HepG2 (cell line): Measurements from ENCODE around the gene RUVBL1. TPM values are rescaled to one million over a fixed set of nuclear protein-coding genes. Genes with fewer than 3 reads are reported as not detected.

ENCODE experiments used
- CC2D1A ChIP-seq: sonication (generic); formaldehyde crosslinking; IDR thresholded peaks from 2 replicates; pipeline ENCODE4 v1.8.1; 2023; ENCODE audit warnings: mild to moderate bottlenecking, missing genetic modification reagents
- CREB1 ChIP-seq, 2 experiments: fragments of 450-650 bp in 1 of 2; IDR thresholded peaks; 2 replicates each; pipeline ENCODE4 v1.6.1; 2016 to 2017; ENCODE audit warnings: control low read depth in 1 of 2, mild to moderate bottlenecking in 1 of 2, missing compliant biosample characterization in 1 of 2, missing genetic modification characterization in 1 of 2
- JUNB ChIP-seq: sonication (generic); formaldehyde crosslinking; IDR thresholded peaks from 2 replicates; pipeline ENCODE4 v1.8.0; 2022; ENCODE audit warnings: missing genetic modification reagents, mild to moderate bottlenecking, borderline replicate concordance
- RARA ChIP-seq: IDR thresholded peaks from 2 replicates; pipeline ENCODE4 v1.6.1; 2016; ENCODE audit warnings: missing genetic modification reagents, missing compliant biosample characterization
- TCF7 ChIP-seq: sonication (generic); IDR thresholded peaks from 2 replicates; pipeline ENCODE4 v1.6.1; 2016; ENCODE audit warnings: antibody characterized with exemption, low read depth
- ZNF616 ChIP-seq: sonication (generic); formaldehyde crosslinking; IDR thresholded peaks from 2 replicates; pipeline ENCODE4 v1.5.0; 2020; ENCODE audit warnings: low read depth, mild to moderate bottlenecking, missing genetic modification reagents
- ZNF674 ChIP-seq: sonication (generic); formaldehyde crosslinking; IDR thresholded peaks from 2 replicates; pipeline ENCODE4 v1.5.0; 2020; ENCODE audit warnings: low read depth, mild to moderate bottlenecking, missing genetic modification reagents
- ZNF766 ChIP-seq: sonication (generic); formaldehyde crosslinking; IDR thresholded peaks from 2 replicates; pipeline ENCODE4 v1.5.0; 2020; ENCODE audit warnings: missing genetic modification reagents, borderline replicate concordance
- polyA plus RNA-seq, 8 experiments: library from polyadenylated mRNA; depleted of rRNA in 3 of 8; stranded (reverse) in 7 of 8; unstranded in 1 of 8; fragments of >200 nt; fragmentation: Illumina TruSeq in 4 of 8; extraction: Trizol in 4 of 8; gene quantifications; 2 replicates each; pipeline versions ENCODE4 v1.2.1 to v1.2.3, GENCODE V29; 2011 to 2016; ENCODE audit warnings: low read depth in 4 of 8, missing spikeins in 1 of 8, mixed read lengths in 1 of 8; ENCODE audit not compliant: insufficient read depth in 1 of 8
- total RNA-seq, 5 experiments: library from RNA; depleted of rRNA; stranded (reverse); fragments of >200 nt; fragmentation: Illumina TruSeq; extraction: Trizol; gene quantifications; 2 replicates each; pipeline ENCODE4 v1.2.3, GENCODE V29; 2016; ENCODE audit warnings: low read depth in 1 of 5
- TF ChIP-seq, protein P1 (sequence below): sonication (generic); formaldehyde crosslinking; IDR thresholded peaks from 2 replicates; pipeline ENCODE4 v1.4.0; 2020; ENCODE audit warnings: missing genetic modification reagents
- TF ChIP-seq, protein P2 (sequence below): sonication (generic); formaldehyde crosslinking; IDR thresholded peaks from 2 replicates; pipeline ENCODE4 v1.5.0; 2020; ENCODE audit warnings: missing genetic modification reagents
- TF ChIP-seq, protein P3 (sequence below): sonication (generic); formaldehyde crosslinking; IDR thresholded peaks from 2 replicates; pipeline ENCODE4 v1.4.0; 2020; ENCODE audit warnings: low read depth, mild to moderate bottlenecking, missing genetic modification reagents
- TF ChIP-seq, protein P4 (sequence below): sonication (generic); formaldehyde crosslinking; IDR thresholded peaks from 2 replicates; pipeline ENCODE4 v1.4.0; 2020; ENCODE audit warnings: missing genetic modification reagents
- TF ChIP-seq, protein P5 (sequence below): sonication (generic); formaldehyde crosslinking; IDR thresholded peaks from 2 replicates; pipeline ENCODE4 v1.9.0; 2021; ENCODE audit warnings: missing genetic modification reagents, mild to moderate bottlenecking, borderline replicate concordance
- TF ChIP-seq, protein P6 (sequence below): sonication (generic); formaldehyde crosslinking; IDR thresholded peaks from 2 replicates; pipeline ENCODE4 v1.5.0; 2020; ENCODE audit warnings: missing genetic modification reagents, mild to moderate bottlenecking, borderline replicate concordance
- TF ChIP-seq, protein P7 (sequence below): sonication (generic); formaldehyde crosslinking; IDR thresholded peaks from 2 replicates; pipeline ENCODE4 v1.5.0; 2020; ENCODE audit warnings: missing genetic modification reagents
- TF ChIP-seq, protein P8 (sequence below): sonication (generic); formaldehyde crosslinking; IDR thresholded peaks from 2 replicates; pipeline ENCODE4 v1.5.1; 2020; ENCODE audit warnings: missing genetic modification reagents, mild to moderate bottlenecking, borderline replicate concordance

Gene RUVBL1
- total and polyA plus RNA-seq, 2 of the 13 experiments (the other 11 are each of a cell fraction or from before 2014, with no cell fraction given): 32.7 to 86.3 TPM

DNA sequence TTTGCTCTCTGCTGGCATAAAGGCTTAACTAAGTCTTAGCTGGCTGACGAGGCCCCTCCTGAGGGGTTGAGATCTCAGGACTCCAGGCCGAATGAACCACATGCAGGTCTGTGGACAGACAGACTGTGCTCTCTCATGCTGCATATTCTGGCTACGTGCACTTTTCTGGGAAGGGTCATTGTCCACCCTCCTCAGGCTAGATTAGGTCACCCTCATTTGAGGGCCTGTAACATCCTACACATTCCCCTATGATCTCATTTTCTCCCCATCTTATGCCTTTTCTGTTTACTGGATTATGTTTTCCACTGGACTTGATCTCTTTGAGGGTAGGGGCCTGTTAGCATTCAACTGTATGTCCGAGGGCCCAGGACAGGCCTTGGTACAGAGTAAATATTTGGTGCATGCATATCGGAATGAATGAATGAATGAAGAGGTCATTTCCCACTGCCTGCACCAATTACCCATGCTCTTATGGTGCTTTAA, 43.4 kb upstream of the RUVBL1 start (continued):
- TF ChIP-seq, protein P1, sequence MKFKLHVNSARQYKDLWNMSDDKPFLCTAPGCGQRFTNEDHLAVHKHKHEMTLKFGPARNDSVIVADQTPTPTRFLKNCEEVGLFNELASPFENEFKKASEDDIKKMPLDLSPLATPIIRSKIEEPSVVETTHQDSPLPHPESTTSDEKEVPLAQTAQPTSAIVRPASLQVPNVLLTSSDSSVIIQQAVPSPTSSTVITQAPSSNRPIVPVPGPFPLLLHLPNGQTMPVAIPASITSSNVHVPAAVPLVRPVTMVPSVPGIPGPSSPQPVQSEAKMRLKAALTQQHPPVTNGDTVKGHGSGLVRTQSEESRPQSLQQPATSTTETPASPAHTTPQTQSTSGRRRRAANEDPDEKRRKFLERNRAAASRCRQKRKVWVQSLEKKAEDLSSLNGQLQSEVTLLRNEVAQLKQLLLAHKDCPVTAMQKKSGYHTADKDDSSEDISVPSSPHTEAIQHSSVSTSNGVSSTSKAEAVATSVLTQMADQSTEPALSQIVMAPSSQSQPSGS (CRISPR knock-in tag): no peak
- TF ChIP-seq TCF7 (no peak), CC2D1A (CRISPR knock-in tag) (no peak), ZNF616 (CRISPR knock-in tag) (no peak), ZNF766 (CRISPR knock-in tag) (no peak), ZNF674 (no peak), CREB1 (IDR thresholded peaks at IDR 0.05) (no peak), CREB1 (CRISPR knock-in tag; IDR thresholded peaks at IDR 0.05) (no peak), RARA (peak; percentile 62), JUNB (CRISPR knock-in tag) (no peak)
- TF ChIP-seq, protein P2, sequence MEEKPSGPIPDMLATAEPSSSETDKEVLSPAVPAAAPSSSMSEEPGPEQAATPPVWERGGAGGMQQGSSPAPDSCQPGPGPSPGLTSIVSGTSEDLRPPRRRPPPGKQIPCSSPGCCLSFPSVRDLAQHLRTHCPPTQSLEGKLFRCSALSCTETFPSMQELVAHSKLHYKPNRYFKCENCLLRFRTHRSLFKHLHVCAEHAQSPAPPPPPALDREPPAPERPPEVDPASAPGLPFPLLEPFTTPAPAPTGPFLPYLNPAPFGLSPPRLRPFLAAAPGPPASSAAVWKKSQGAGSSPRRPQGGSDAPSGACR (CRISPR knock-in tag): 0 out of 2 replicates have a peak, but pooled peaks have one; percentile 39
- TF ChIP-seq, protein P3, sequence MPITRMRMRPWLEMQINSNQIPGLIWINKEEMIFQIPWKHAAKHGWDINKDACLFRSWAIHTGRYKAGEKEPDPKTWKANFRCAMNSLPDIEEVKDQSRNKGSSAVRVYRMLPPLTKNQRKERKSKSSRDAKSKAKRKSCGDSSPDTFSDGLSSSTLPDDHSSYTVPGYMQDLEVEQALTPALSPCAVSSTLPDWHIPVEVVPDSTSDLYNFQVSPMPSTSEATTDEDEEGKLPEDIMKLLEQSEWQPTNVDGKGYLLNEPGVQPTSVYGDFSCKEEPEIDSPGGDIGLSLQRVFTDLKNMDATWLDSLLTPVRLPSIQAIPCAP (CRISPR knock-in tag): no peak
- TF ChIP-seq, protein P4, sequence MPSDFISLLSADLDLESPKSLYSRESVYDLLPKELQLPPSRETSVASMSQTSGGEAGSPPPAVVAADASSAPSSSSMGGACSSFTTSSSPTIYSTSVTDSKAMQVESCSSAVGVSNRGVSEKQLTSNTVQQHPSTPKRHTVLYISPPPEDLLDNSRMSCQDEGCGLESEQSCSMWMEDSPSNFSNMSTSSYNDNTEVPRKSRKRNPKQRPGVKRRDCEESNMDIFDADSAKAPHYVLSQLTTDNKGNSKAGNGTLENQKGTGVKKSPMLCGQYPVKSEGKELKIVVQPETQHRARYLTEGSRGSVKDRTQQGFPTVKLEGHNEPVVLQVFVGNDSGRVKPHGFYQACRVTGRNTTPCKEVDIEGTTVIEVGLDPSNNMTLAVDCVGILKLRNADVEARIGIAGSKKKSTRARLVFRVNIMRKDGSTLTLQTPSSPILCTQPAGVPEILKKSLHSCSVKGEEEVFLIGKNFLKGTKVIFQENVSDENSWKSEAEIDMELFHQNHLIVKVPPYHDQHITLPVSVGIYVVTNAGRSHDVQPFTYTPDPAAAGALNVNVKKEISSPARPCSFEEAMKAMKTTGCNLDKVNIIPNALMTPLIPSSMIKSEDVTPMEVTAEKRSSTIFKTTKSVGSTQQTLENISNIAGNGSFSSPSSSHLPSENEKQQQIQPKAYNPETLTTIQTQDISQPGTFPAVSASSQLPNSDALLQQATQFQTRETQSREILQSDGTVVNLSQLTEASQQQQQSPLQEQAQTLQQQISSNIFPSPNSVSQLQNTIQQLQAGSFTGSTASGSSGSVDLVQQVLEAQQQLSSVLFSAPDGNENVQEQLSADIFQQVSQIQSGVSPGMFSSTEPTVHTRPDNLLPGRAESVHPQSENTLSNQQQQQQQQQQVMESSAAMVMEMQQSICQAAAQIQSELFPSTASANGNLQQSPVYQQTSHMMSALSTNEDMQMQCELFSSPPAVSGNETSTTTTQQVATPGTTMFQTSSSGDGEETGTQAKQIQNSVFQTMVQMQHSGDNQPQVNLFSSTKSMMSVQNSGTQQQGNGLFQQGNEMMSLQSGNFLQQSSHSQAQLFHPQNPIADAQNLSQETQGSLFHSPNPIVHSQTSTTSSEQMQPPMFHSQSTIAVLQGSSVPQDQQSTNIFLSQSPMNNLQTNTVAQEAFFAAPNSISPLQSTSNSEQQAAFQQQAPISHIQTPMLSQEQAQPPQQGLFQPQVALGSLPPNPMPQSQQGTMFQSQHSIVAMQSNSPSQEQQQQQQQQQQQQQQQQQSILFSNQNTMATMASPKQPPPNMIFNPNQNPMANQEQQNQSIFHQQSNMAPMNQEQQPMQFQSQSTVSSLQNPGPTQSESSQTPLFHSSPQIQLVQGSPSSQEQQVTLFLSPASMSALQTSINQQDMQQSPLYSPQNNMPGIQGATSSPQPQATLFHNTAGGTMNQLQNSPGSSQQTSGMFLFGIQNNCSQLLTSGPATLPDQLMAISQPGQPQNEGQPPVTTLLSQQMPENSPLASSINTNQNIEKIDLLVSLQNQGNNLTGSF (CRISPR knock-in tag): no peak
- TF ChIP-seq, protein P5, sequence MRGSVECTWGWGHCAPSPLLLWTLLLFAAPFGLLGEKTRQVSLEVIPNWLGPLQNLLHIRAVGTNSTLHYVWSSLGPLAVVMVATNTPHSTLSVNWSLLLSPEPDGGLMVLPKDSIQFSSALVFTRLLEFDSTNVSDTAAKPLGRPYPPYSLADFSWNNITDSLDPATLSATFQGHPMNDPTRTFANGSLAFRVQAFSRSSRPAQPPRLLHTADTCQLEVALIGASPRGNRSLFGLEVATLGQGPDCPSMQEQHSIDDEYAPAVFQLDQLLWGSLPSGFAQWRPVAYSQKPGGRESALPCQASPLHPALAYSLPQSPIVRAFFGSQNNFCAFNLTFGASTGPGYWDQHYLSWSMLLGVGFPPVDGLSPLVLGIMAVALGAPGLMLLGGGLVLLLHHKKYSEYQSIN: no peak
- TF ChIP-seq, protein P6, sequence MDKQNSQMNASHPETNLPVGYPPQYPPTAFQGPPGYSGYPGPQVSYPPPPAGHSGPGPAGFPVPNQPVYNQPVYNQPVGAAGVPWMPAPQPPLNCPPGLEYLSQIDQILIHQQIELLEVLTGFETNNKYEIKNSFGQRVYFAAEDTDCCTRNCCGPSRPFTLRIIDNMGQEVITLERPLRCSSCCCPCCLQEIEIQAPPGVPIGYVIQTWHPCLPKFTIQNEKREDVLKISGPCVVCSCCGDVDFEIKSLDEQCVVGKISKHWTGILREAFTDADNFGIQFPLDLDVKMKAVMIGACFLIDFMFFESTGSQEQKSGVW (CRISPR knock-in tag): no peak
- TF ChIP-seq, protein P7, sequence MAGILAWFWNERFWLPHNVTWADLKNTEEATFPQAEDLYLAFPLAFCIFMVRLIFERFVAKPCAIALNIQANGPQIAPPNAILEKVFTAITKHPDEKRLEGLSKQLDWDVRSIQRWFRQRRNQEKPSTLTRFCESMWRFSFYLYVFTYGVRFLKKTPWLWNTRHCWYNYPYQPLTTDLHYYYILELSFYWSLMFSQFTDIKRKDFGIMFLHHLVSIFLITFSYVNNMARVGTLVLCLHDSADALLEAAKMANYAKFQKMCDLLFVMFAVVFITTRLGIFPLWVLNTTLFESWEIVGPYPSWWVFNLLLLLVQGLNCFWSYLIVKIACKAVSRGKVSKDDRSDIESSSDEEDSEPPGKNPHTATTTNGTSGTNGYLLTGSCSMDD (CRISPR knock-in tag): no peak
- TF ChIP-seq, protein P8, sequence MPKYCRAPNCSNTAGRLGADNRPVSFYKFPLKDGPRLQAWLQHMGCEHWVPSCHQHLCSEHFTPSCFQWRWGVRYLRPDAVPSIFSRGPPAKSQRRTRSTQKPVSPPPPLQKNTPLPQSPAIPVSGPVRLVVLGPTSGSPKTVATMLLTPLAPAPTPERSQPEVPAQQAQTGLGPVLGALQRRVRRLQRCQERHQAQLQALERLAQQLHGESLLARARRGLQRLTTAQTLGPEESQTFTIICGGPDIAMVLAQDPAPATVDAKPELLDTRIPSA (CRISPR knock-in tag): no peak
